T-cell (primary cell): ENCODE measurements around the gene NPFFR1. TPM values are rescaled to one million over a fixed set of nuclear protein-coding genes. Genes with fewer than 3 reads are reported as not detected.

ENCODE experiments used
- ATAC-seq, 4 experiments: fragments of 200-7000 bp in 3 of 4; fragments of 150-1000 bp in 1 of 4; cut with Tn5 transposase; replicated peaks in 1 of 4; 1 replicate in 3 of 4; 2 replicates in 1 of 4; pipeline ENCODE4 v1.10.0; 2021; ENCODE audit warnings: moderate library complexity in 3 of 4, mild to moderate bottlenecking in 2 of 4, moderate number of reproducible peaks in 1 of 4
- CTCF ChIA-PET, 2 donors: fragments of 300-600 bp; sonication (Branson Sonifier 250); formaldehyde crosslinking; loops; one replicate each; lab custom pipeline; 2022; ENCODE audit warnings: antibody characterized with exemption in 2 of 2; lab: Charles Lee
- POLR2A ChIA-PET, 2 donors: fragments of 300-600 bp; sonication (Branson Sonifier 250); formaldehyde crosslinking; loops; one replicate each; lab custom pipeline; 2022; ENCODE audit warnings: antibody characterized with exemption in 2 of 2; lab: Charles Lee
- DNase-seq, 35 experiments: peaks; one replicate each; pipeline versions ENCODE4 v3.0.0 to v3.0.0-alpha.2; 2013 to 2023
- H3K27ac ChIP-seq: one replicate; pipeline ENCODE4 v1.5.1; 2013; ENCODE audit warnings: low read length
- H3K27me3 ChIP-seq, 2 experiments: replicated peaks in 1 of 2; 1 replicate in 1 of 2; 2 replicates in 1 of 2; pipeline versions ENCODE4 v1.6.1 to v1.7.0; 2013; ENCODE audit warnings: low read length in 1 of 2, mixed read lengths in 1 of 2; ENCODE audit not compliant: control insufficient read depth in 2 of 2, insufficient read depth in 2 of 2; ENCODE audit errors: extremely low read depth in 1 of 2
- H3K36me3 ChIP-seq, 2 donors: 1 replicate in 1 of 2; 2 replicates in 1 of 2; pipeline versions ENCODE4 v1.6.1 to v1.7.0; 2013; ENCODE audit warnings: low read length in 1 of 2; ENCODE audit not compliant: control insufficient read depth in 2 of 2, insufficient read depth in 1 of 2; ENCODE audit errors: extremely low read depth in 1 of 2
- H3K4me1 ChIP-seq, 2 experiments: 1 replicate in 1 of 2; 2 replicates in 1 of 2; pipeline versions ENCODE4 v1.6.1 to v1.7.0; 2013; ENCODE audit warnings: low read length in 2 of 2, mixed read lengths in 1 of 2; ENCODE audit not compliant: insufficient read depth in 2 of 2, control insufficient read depth in 1 of 2; ENCODE audit errors: extremely low read depth in 1 of 2
- H3K4me3 ChIP-seq, 2 donors: 1 replicate in 1 of 2; 2 replicates in 1 of 2; pipeline versions ENCODE4 v1.5.1 to v1.7.0; 2013; ENCODE audit warnings: mild to moderate bottlenecking in 2 of 2, low read length in 1 of 2, moderate library complexity in 1 of 2; ENCODE audit not compliant: control insufficient read depth in 1 of 2; ENCODE audit errors: extremely low read depth in 1 of 2
- H3K9me3 ChIP-seq: 2 replicates; pipeline ENCODE4 v1.7.0; 2013
- H3K27ac Mint-ChIP-seq, 2 donors: one replicate each; pipeline ENCODE4 v1.8.0; 2020 to 2021; ENCODE audit warnings: mild to moderate bottlenecking in 2 of 2, mixed read lengths in 2 of 2
- H3K27me3 Mint-ChIP-seq, 2 donors: one replicate each; pipeline ENCODE4 v1.8.0; 2021 to 2022; ENCODE audit warnings: mixed read lengths in 2 of 2
- H3K36me3 Mint-ChIP-seq: one replicate; pipeline ENCODE4 v1.8.0; 2021; ENCODE audit warnings: mixed read lengths
- H3K4me1 Mint-ChIP-seq, 3 donors: one replicate each; pipeline ENCODE4 v1.8.0; 2020 to 2022; ENCODE audit warnings: mixed read lengths in 3 of 3, mild to moderate bottlenecking in 1 of 3
- H3K4me3 Mint-ChIP-seq, 3 donors: one replicate each; pipeline ENCODE4 v1.8.0; 2020 to 2022; ENCODE audit warnings: mild to moderate bottlenecking in 3 of 3, mixed read lengths in 3 of 3, moderate library complexity in 3 of 3
- H3K9me3 Mint-ChIP-seq, 3 donors: one replicate each; pipeline ENCODE4 v1.8.0; 2020 to 2022; ENCODE audit warnings: mixed read lengths in 3 of 3
- WGBS: methylation state at CpG from one replicate; pipeline ENCODE4 v1.1.5; 2013; ENCODE audit warnings: missing lambda C conversion rate; ENCODE audit not compliant: insufficient coverage; 5-methylcytosine and 5-hydroxymethylcytosine counted together
- total RNA-seq, 35 experiments: library from RNA in 6 of 35; stranded (reverse) in 6 of 35; fragments of 120-200 nt in 1 of 35; gene quantifications; one replicate each; pipeline versions ENCODE4 v1.2.1 to v1.2.4 and lab custom pipeline; 2013 to 2026

NPFFR1 gene
- total RNA-seq, 5 donors from 2014 or later (not counting 1 experiment from before 2014, with no cell fraction given), result not detected

DNA sequence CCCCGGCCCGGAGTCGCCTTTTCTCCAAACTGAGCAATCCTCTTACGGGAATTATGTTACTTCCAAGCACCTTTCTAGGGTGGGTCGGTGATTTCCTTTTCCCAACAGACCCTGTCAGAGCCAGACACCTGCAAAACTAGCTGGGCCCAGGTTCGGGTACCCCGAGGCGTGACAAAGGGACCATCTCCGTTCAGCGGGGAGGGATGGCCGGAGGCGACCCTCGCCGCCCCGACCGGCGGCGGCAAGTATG, 51.0 kb downstream of the NPFFR1 start:
- CTCF ChIA-PET, result interaction anchor here (0.5 to 3.1 kb wide), 9 partner anchors 11 to 966 kb away, joined by 3 to 45 read pairs (median 3); partner anchors contain the start of gene TYSND1 (in 1 of the 2)
- Histone ChIP-seq H3K36me3 (peaks cover 0 to 2% of the 10 kb centered on the region in 2 donors), H3K9me3 (no peaks in the 10 kb centered on the region), H3K27ac (peak overlapping the region; percentile 45), H3K4me1 (peaks cover 6 to 18% of the 10 kb centered on the region in 2 experiments), H3K27me3 (no peaks in the 10 kb centered on the region), H3K4me3 (peak overlapping the region; percentile 88)
- DNase-seq (peak in 2 of 35 experiments; percentile 10 to 17), ATAC-seq (no peak)
- Mint-ChIP-seq H3K36me3 (peaks cover 8% of the 10 kb centered on the region), H3K27ac (peak overlapping the region; percentile 65 to 78), H3K9me3 (no peaks in the 10 kb centered on the region), H3K4me3 (peak overlapping the region; percentile 78 to 92 (median 83)), H3K4me1 (peaks cover 19 to 39% (median 34%) of the 10 kb centered on the region in 3 donors), H3K27me3 (no peaks in the 10 kb centered on the region)
- 0% methylated on average over 17 of the region's 18 CpGs for WGBS
- POLR2A ChIA-PET, result interaction anchor here in 1 of 2 donors (0.6 to 1.0 kb wide), 4 partner anchors 11 to 1988 kb away, joined by 3 to 8 read pairs (median 5); no protein-coding TSS in a partner anchor

DNA sequence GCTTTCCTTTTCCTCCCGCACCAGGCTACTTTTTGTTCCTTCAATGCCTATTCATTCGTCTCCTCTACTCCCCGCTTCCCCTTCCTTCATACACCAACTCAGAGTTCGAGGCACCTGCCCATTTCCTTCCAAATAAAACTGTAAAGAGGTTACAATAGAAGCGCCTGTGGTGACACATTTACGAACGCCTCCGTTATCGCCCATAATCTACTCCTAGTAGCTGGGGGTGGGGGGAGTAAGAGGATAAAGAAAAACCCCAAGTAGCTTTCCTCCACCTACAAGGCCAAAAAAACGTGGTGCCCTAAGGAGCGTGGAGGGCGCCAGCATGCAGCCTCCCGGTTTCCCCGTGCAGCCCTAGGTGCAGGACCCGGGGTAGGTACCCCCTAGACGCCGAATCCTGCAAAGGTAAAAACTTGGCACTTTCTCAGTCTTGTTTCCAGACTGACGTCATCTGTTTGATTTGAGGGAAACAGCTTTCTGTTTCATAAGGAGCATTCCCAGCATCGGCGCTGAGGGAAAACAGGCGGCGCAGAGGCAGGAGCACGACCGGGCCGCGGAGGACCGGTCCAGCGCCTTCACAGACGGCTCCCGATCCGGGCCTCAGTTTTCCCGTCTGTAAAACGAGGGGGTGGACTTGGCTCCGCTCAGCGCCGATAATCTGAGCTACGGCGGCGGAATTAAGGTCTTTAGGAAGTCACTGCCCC, 51.5 kb downstream of the NPFFR1 start:
- CTCF ChIA-PET, result interaction anchor here (0.5 to 3.1 kb wide), 11 partner anchors 10 to 966 kb away, joined by 3 to 45 read pairs (median 4); partner anchors contain the start of genes EIF4EBP2 (in 1 of the 2) and TYSND1 (in 1 of the 2)
- Histone ChIP-seq H3K4me1 (peaks cover 6 to 18% of the 10 kb centered on the region in 2 experiments), H3K36me3 (peaks cover 0 to 2% of the 10 kb centered on the region in 2 donors), H3K4me3 (peak overlapping the region; percentile 88), H3K9me3 (no peaks in the 10 kb centered on the region), H3K27ac (peak overlapping the region; percentile 45), H3K27me3 (no peaks in the 10 kb centered on the region)
- POLR2A ChIA-PET, result interaction anchor here (0.5 to 1.0 kb wide), 5 partner anchors 11 to 1989 kb away, joined by 4 to 8 read pairs (median 4); no protein-coding TSS in a partner anchor
- H3K27me3 Mint-ChIP-seq, result no peaks in the 10 kb centered on the region
- DNase-seq, result peak in 25 of 35 experiments; percentile 2 to 62 (median 20)
- H3K27ac Mint-ChIP-seq, result peak overlapping the region; percentile 65 to 78
- peaks cover 8% of the 10 kb centered on the region for H3K36me3 Mint-ChIP-seq
- under 1% methylated on average over 29 of the region's 39 CpGs for WGBS
- H3K4me3 Mint-ChIP-seq, result peak overlapping the region; percentile 78 to 92 (median 83)
- ATAC-seq, result peak in 3 of 4 experiments; percentile 1 to 7 (median 3)
- H3K4me1 Mint-ChIP-seq, result peaks cover 19 to 39% (median 34%) of the 10 kb centered on the region in 3 donors
- no peaks in the 10 kb centered on the region for H3K9me3 Mint-ChIP-seq

DNA sequence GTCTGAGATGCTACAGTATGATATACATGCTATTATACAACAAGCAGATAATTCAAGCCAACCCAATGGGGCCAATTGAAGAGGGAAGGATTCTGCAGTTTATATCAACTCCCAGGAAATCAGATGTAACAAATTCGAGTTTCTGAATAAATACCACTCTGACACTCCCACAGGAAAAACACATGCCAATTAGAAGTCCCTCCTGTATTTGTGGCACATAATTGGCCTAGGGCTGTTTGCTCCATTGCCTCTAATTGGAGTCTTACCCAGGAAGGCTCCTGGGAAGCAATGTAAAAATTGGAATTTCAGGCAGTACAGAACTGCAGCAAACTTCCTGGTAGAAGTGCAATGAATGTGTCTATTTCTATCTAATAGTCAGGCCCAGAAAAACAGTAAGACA, 55.3 kb downstream of the NPFFR1 start:
- Mint-ChIP-seq H3K36me3 (peaks cover 10% of the 10 kb centered on the region), H3K27ac (no peak overlapping the region)
- H3K36me3 ChIP-seq, result peaks cover 0 to 2% of the 10 kb centered on the region in 2 donors

DNA sequence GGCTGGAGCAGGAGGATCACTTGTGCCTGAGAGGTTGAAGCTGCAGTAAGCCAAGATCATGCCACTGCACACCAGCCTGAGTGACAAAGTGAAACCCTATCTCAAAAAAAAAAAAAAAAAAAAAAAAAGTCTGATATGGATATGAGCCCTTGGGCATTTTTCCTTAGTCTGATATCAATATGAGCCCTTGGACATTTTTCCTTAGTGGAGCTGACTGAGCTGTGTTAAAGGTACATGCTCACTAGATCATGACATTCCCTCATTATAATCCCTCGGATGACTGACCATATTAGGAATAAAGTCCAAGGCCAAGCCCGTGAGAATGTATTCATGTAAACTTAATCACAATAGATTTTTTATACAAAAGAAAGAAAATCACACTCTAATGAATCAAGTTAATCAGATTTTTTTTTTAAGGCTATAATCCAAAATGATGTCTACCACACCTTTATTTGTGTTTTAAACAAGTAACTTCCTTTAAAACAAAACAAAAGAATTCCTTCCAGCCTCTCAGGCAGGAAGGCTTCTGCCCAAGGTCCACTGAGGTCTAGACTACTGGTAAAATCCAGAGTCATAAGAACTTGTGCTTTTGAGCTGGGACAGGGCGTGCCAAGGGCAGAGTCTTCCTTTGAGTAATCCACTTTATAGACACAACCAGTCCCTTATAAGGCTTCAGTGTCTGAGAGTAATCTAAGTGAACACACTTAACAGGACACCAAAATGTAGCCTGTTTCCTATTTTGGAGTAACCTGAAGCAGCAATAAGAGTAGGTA, 56.1 kb downstream of the NPFFR1 start:
- no peaks in the 10 kb centered on the region for H3K27me3 ChIP-seq
- Mint-ChIP-seq H3K27ac (no peak overlapping the region), H3K27me3 (no peaks in the 10 kb centered on the region), H3K4me3 (no peak overlapping the region), H3K36me3 (peaks cover 10% of the 10 kb centered on the region), H3K9me3 (no peaks in the 10 kb centered on the region), H3K4me1 (peaks cover 23 to 41% (median 36%) of the 10 kb centered on the region in 3 donors)
- no peak for ATAC-seq
- no CpG with 5 or more reads among the region's 3 CpGs for WGBS
- peaks cover 3 to 17% of the 10 kb centered on the region in 2 experiments for H3K4me1 ChIP-seq
- H3K36me3 ChIP-seq, result peaks cover 0 to 2% of the 10 kb centered on the region in 2 donors
- CTCF ChIA-PET, result interaction anchor here (1.2 to 2.7 kb wide), 2 partner anchors 137 kb away, joined by 4 to 11 read pairs; no protein-coding TSS in a partner anchor
- POLR2A ChIA-PET, result no interaction called here
- no peak overlapping the region for H3K4me3 ChIP-seq
- DNase-seq, result no peak
- no peaks in the 10 kb centered on the region for H3K9me3 ChIP-seq
- no peak overlapping the region for H3K27ac ChIP-seq

More for the DNA sequence above, 55.3 kb downstream of the NPFFR1 start:
- DNase-seq, result no peak
- no peak overlapping the region for H3K27ac ChIP-seq
- H3K9me3 Mint-ChIP-seq, result no peaks in the 10 kb centered on the region
- POLR2A ChIA-PET, result no interaction called here
- H3K27me3 ChIP-seq, result no peaks in the 10 kb centered on the region
- CTCF ChIA-PET, result interaction anchor here in 1 of 2 donors (2.7 kb wide), 1 partner anchor 136 kb away, joined by 11 read pairs; no protein-coding TSS in a partner anchor
- H3K4me1 Mint-ChIP-seq, result peaks cover 23 to 41% (median 34%) of the 10 kb centered on the region in 3 donors
- WGBS, result no CpG with 5 or more reads among the region's 1 CpG
- no peak for ATAC-seq
- no peak overlapping the region for H3K4me3 ChIP-seq
- no peaks in the 10 kb centered on the region for H3K27me3 Mint-ChIP-seq
- H3K4me3 Mint-ChIP-seq, result no peak overlapping the region
- no peaks in the 10 kb centered on the region for H3K9me3 ChIP-seq
- peaks cover 3 to 20% of the 10 kb centered on the region in 2 experiments for H3K4me1 ChIP-seq

DNA sequence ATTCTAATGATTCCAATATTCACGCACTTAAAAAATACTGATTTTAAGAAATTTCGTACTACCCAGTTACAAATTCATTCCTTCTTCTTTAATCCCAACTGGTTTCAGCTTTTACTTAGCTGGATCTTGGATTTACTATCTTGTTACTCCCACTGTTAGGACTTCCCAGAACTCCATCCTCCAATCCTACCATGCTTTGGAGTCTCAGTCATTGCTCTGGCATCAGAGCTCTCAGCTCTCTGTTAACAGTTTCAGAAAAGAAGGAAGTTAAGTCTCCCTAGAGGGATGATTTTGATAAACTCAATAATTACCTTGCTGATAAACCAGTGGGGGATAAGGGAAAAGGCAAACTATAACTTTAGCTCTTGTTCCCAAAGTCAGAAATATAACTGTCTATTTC, 60.1 kb downstream of the NPFFR1 start:
- H3K27me3 ChIP-seq, result no peaks in the 10 kb centered on the region
- Mint-ChIP-seq H3K4me3 (no peak overlapping the region), H3K36me3 (peaks cover 8% of the 10 kb centered on the region), H3K4me1 (peaks cover 16 to 30% (median 22%) of the 10 kb centered on the region in 3 donors), H3K9me3 (no peaks in the 10 kb centered on the region), H3K27me3 (no peaks in the 10 kb centered on the region), H3K27ac (no peak overlapping the region)
- no peak for ATAC-seq
- peaks cover 3 to 8% of the 10 kb centered on the region in 2 experiments for H3K4me1 ChIP-seq
- DNase-seq, result no peak
- no peak overlapping the region for H3K27ac ChIP-seq
- CTCF ChIA-PET, result interaction anchor here (0.7 to 2.8 kb wide), 5 partner anchors 50 to 141 kb away, joined by 4 to 8 read pairs (median 7); partner anchors contain the start of gene TYSND1 (in 1 of the 2)
- POLR2A ChIA-PET, result interaction anchor here in 1 of 2 donors (0.6 kb wide), 1 partner anchor 74 kb away, joined by 3 read pairs; no protein-coding TSS in a partner anchor
- 90% methylated on average over 2 of the region's 2 CpGs for WGBS
- H3K4me3 ChIP-seq, result no peak overlapping the region
- H3K36me3 ChIP-seq, result peaks cover 0 to 1% of the 10 kb centered on the region in 2 donors
- H3K9me3 ChIP-seq, result no peaks in the 10 kb centered on the region
